HG03196 (cell line): ENCODE data around the gene NLRP6.
A peak's percentile ranks its signal among the peaks of the same experiment; 100 is the strongest.
"Not testable (repeated sequence)": the region's sequence is repeated elsewhere in the genome, so short reads cannot be mapped to it uniquely, and the experiment has no call there.

Experiments
- ATAC-seq: cut with Tn5 transposase; IDR thresholded peaks from one replicate; pipeline ENCODE4 v1.9.1; 2021; ENCODE audit not compliant: unreplicated experiment

Gene NLRP6

GRCh38 chr11:278001-278951 is at the start of gene NLRP6:
NLRP6 (plus strand) TSS chr11:278407; CDS start chr11:278570, 163 bp downstream.
- ATAC-seq: no peak

- no peak for ATAC-seq
Measured at GRCh38 chr11:230431-230830, 47.8 kb upstream of the NLRP6 start.

GRCh38 chr11:232783-233565 is 45.2 kb upstream of the NLRP6 start:
- ATAC-seq: no peak

GRCh38 chr11:235180-235579 is 43.0 kb upstream of the NLRP6 start:
- ATAC-seq: no peak

- ATAC-seq: no peak
Measured at GRCh38 chr11:235609-235996, 42.6 kb upstream of the NLRP6 start.

GRCh38 chr11:235997-236773 is 42.0 kb upstream of the NLRP6 start, which contains the start of gene SIRT3:
SIRT3 (minus strand) TSS chr11:236342; CDS start chr11:236328, 14 bp downstream.
- ATAC-seq: peak; percentile 71

GRCh38 chr11:236774-237767 is 41.1 kb upstream of the NLRP6 start, which contains the start of gene PSMD13:
PSMD13 (plus strand) TSS chr11:236976; CDS start chr11:237050, 74 bp downstream.
- peak; percentile 84 for ATAC-seq

GRCh38 chr11:238346-238745 is 39.9 kb upstream of the NLRP6 start:
- ATAC-seq: not testable (repeated sequence)

- ATAC-seq: no peak
Measured at GRCh38 chr11:240315-240714, 37.9 kb upstream of the NLRP6 start.

- ATAC-seq: no peak
Measured at GRCh38 chr11:241634-242033, 36.6 kb upstream of the NLRP6 start.

- ATAC-seq: no peak
Measured at GRCh38 chr11:244376-244775, 33.8 kb upstream of the NLRP6 start.

- ATAC-seq: no peak
Measured at GRCh38 chr11:249062-249461, 29.1 kb upstream of the NLRP6 start.

- ATAC-seq: no peak
Measured at GRCh38 chr11:250274-250673, 27.9 kb upstream of the NLRP6 start.

GRCh38 chr11:250740-251299 is 27.4 kb upstream of the NLRP6 start:
- ATAC-seq: no peak

GRCh38 chr11:251550-251949 is 26.7 kb upstream of the NLRP6 start:
- no peak for ATAC-seq

- ATAC-seq: no peak
Measured at GRCh38 chr11:252666-253065, 25.5 kb upstream of the NLRP6 start.

- ATAC-seq: no peak
Measured at GRCh38 chr11:253160-253885, 24.9 kb upstream of the NLRP6 start.

GRCh38 chr11:253886-254270 is 24.3 kb upstream of the NLRP6 start:
- ATAC-seq: no peak

- no peak for ATAC-seq
Measured at GRCh38 chr11:255176-255575, 23.0 kb upstream of the NLRP6 start.
